ENCODE results near the gene CCT7. TPM values are rescaled to one million over a fixed set of nuclear protein-coding genes. Genes with fewer than 3 reads are reported as not detected.

CCT7 gene
- polyA plus RNA-seq, 1 of the 3 experiments (the other 2 are of a cell fraction) = 369 TPM

GRCh38 chr2:73268366-73268829, 34.3 kb downstream of the CCT7 start (continued):
- TF ChIP-seq, protein P1, sequence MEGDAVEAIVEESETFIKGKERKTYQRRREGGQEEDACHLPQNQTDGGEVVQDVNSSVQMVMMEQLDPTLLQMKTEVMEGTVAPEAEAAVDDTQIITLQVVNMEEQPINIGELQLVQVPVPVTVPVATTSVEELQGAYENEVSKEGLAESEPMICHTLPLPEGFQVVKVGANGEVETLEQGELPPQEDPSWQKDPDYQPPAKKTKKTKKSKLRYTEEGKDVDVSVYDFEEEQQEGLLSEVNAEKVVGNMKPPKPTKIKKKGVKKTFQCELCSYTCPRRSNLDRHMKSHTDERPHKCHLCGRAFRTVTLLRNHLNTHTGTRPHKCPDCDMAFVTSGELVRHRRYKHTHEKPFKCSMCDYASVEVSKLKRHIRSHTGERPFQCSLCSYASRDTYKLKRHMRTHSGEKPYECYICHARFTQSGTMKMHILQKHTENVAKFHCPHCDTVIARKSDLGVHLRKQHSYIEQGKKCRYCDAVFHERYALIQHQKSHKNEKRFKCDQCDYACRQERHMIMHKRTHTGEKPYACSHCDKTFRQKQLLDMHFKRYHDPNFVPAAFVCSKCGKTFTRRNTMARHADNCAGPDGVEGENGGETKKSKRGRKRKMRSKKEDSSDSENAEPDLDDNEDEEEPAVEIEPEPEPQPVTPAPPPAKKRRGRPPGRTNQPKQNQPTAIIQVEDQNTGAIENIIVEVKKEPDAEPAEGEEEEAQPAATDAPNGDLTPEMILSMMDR (IDR thresholded peaks at IDR 0.05) = no peak

GRCh38 chr2:73268830-73269685, 35.0 kb downstream of the CCT7 start:
- no peak overlapping the region for H3K4me3 ChIP-seq (ENCODE audit: low read depth in 2 of 2, low read length in 1 of 2)
- ChIA-PET CTCF (interaction anchor here (2.0 kb wide), 1 partner anchor 22 kb away, joined by 4 read pairs; no protein-coding TSS in a partner anchor), POLR2A (no interaction called here)
- H3K4me1 ChIP-seq (ENCODE audit: control insufficient read depth in 1 of 2, insufficient read depth in 2 of 2, low read depth in 1 of 2, low read length in 1 of 2) = no peaks in the 10 kb centered on the region; a peak in 1 of 4 replicates
- 97% methylated on average over 56 of the region's 113 CpGs for WGBS (ENCODE audit: low lambda C conversion rate)
- H3K9me2 ChIP-seq = no peaks in the 10 kb centered on the region
- H3K9me3 ChIP-seq = no peaks in the 10 kb centered on the region
- no peak for DNase-seq
- no peaks in the 10 kb centered on the region for H3K36me3 ChIP-seq (replicated peaks in 1 of 2; ENCODE audit: control insufficient read depth in 1 of 2, insufficient read depth in 2 of 2, low read length in 1 of 2)
- no peak overlapping the region for H3K4me2 ChIP-seq
- no peaks in the 10 kb centered on the region for H3K27me3 ChIP-seq (ENCODE audit: insufficient read depth)
- no peak overlapping the region for H3K9ac ChIP-seq
- no peaks in the 10 kb centered on the region for H3F3A ChIP-seq (replicated peaks; ENCODE audit: insufficient read depth)
- no peak overlapping the region for H2AFZ ChIP-seq (ENCODE audit: low read depth)
- H3K27ac ChIP-seq (ENCODE audit: low read depth in 2 of 2, low read length in 1 of 2) = no peak overlapping the region
- H4K20me1 ChIP-seq (ENCODE audit: insufficient read depth) = no peaks in the 10 kb centered on the region
- TF ChIP-seq REST (IDR thresholded peaks at IDR 0.05; ENCODE audit: low read depth, low read length) = no peak
- TF ChIP-seq, protein P2, sequence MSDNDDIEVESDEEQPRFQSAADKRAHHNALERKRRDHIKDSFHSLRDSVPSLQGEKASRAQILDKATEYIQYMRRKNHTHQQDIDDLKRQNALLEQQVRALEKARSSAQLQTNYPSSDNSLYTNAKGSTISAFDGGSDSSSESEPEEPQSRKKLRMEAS (IDR thresholded peaks at IDR 0.05; ENCODE audit: low read depth) = no peak
- no peak for TF ChIP-seq ELF1 (IDR thresholded peaks at IDR 0.05)
- no peak for TF ChIP-seq EZH2phosphoT487 (IDR thresholded peaks at IDR 0.05; ENCODE audit: borderline replicate concordance, low read depth)
- TF ChIP-seq FOXJ3 (CRISPR knock-in tag; IDR thresholded peaks at IDR 0.05) = no peak
- TF ChIP-seq, protein P3, sequence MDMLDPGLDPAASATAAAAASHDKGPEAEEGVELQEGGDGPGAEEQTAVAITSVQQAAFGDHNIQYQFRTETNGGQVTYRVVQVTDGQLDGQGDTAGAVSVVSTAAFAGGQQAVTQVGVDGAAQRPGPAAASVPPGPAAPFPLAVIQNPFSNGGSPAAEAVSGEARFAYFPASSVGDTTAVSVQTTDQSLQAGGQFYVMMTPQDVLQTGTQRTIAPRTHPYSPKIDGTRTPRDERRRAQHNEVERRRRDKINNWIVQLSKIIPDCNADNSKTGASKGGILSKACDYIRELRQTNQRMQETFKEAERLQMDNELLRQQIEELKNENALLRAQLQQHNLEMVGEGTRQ (IDR thresholded peaks at IDR 0.05; ENCODE audit: borderline replicate concordance, low read depth, low read length) = no peak
- no peak for TF ChIP-seq SMC3 (IDR thresholded peaks at IDR 0.05; ENCODE audit: low read depth, low read length)
- no peak for TF ChIP-seq USF1 (IDR thresholded peaks at IDR 0.05; ENCODE audit: borderline replicate concordance, low read depth)
- TF ChIP-seq MEF2A (IDR thresholded peaks at IDR 0.05; ENCODE audit: borderline replicate concordance, low read depth) = no peak
- H3K79me2 ChIP-seq (ENCODE audit: insufficient read depth) = no peaks in the 10 kb centered on the region
